A673 (cell line): ENCODE data around the gene CRACDL. TPM values are rescaled to one million over a fixed set of nuclear protein-coding genes. Genes with fewer than 3 reads are reported as not detected.

Experiments used
- BruUV-seq: library from RNA; stranded (reverse); fragments of 400-500 nt; replicated peaks from 2 replicates; lab custom pipeline; 2021; lab: Mats Ljungman, UMichigan
- CTCF ChIA-PET: fragments of 300-600 bp; sonication (Branson Sonifier 250); formaldehyde crosslinking; loops from one replicate; lab custom pipeline; 2022; ENCODE audit warnings: antibody characterized with exemption; lab: Charles Lee
- POLR2A ChIA-PET: fragments of 300-600 bp; sonication (Branson Sonifier 250); formaldehyde crosslinking; loops from one replicate; lab custom pipeline; 2022; ENCODE audit warnings: antibody characterized with exemption; ENCODE audit not compliant: low non-redundant PET; lab: Charles Lee
- DNase-seq: peaks from one replicate; pipeline ENCODE4 v3.0.0-alpha.2; 2015; ENCODE audit warnings: low spot score
- H3K27ac ChIP-seq: fragments of 200-600 bp; sonication (generic); 2 replicates; pipeline ENCODE4 v1.5.1; 2016; ENCODE audit warnings: mixed run types, low read depth, mild to moderate bottlenecking, mixed read lengths, antibody characterized with exemption, low read length; ENCODE audit not compliant: poor library complexity, severe bottlenecking
- H3K27me3 ChIP-seq: fragments of 200-600 bp; sonication (generic); replicated peaks from 2 replicates; pipeline ENCODE4 v1.6.1; 2017; ENCODE audit warnings: mixed run types, low read depth, mild to moderate bottlenecking, mixed read lengths, antibody characterized with exemption, low read length; ENCODE audit not compliant: insufficient read depth, poor library complexity
- H3K36me3 ChIP-seq: fragments of 200-600 bp; sonication (generic); 2 replicates; pipeline ENCODE4 v1.6.1; 2016; ENCODE audit warnings: mixed run types, mild to moderate bottlenecking, mixed read lengths, antibody characterized with exemption, low read length; ENCODE audit not compliant: insufficient read depth, poor library complexity, severe bottlenecking
- H3K4me1 ChIP-seq: fragments of 200-600 bp; sonication (generic); 2 replicates; pipeline ENCODE4 v1.6.1; 2017; ENCODE audit warnings: mixed run types, mild to moderate bottlenecking, mixed read lengths, antibody characterized with exemption, low read length; ENCODE audit not compliant: insufficient read depth, poor library complexity, severe bottlenecking
- H3K4me3 ChIP-seq: fragments of 200-600 bp; sonication (generic); 2 replicates; pipeline ENCODE4 v1.5.1; 2016; ENCODE audit warnings: low read depth, mixed run types, mild to moderate bottlenecking, mixed read lengths, low read length; ENCODE audit not compliant: poor library complexity, severe bottlenecking
- H3K9me3 ChIP-seq: fragments of 200-600 bp; sonication (generic); 2 replicates; pipeline ENCODE4 v1.6.1; 2016; ENCODE audit warnings: mixed run types, low read depth, mild to moderate bottlenecking, mixed read lengths, antibody characterized with exemption, low read length; ENCODE audit not compliant: poor library complexity, severe bottlenecking
- CTCF ChIP-seq: fragments of 300-800, 200-600 bp; sonication (generic); conservative IDR thresholded peaks from 2 replicates; pipeline ENCODE4 v1.5.1; 2017; ENCODE audit warnings: low read depth, mild to moderate bottlenecking, antibody characterized with exemption, low read length, moderate library complexity, mixed read lengths
- EZH2 ChIP-seq: fragments of 200-600 bp; sonication (generic); IDR thresholded peaks from 2 replicates; pipeline ENCODE4 v1.6.1; 2017; ENCODE audit warnings: borderline replicate concordance, low read depth, mild to moderate bottlenecking, mixed read lengths, antibody characterized with exemption, low read length; ENCODE audit not compliant: poor library complexity, severe bottlenecking
- intact Hi-C: fragments of 100-400 bp; cut with micrococcal nuclease; formaldehyde crosslinking; loops from one replicate; pipeline ENCODE4 v1.10.0; 2022; ENCODE audit not compliant: unreplicated experiment
- total RNA-seq: library from RNA; stranded (reverse); gene quantifications from 2 replicates; pipeline ENCODE4 v1.2.3, GENCODE V29; 2021

CRACDL gene
- total RNA-seq, 1 experiment from 2014 or later = not detected

- no peaks in the 10 kb centered on the region for H3K36me3 ChIP-seq
- H3K27me3 ChIP-seq = peaks cover 19% of the 10 kb centered on the region
- intact Hi-C loops = no loop called here
- ChIA-PET CTCF (no interaction called here), POLR2A (no interaction called here)
- TF ChIP-seq CTCF (no peak), EZH2 (no peak)
- H3K4me1 ChIP-seq = no peaks in the 10 kb centered on the region
- no peak for DNase-seq
- H3K9me3 ChIP-seq = no peaks in the 10 kb centered on the region
- no TSS peak for BruUV-seq
- no peak overlapping the region for H3K4me3 ChIP-seq
- H3K27ac ChIP-seq = no peak overlapping the region
Observed at GRCh38 chr2:98759827-98760625, 176.0 kb downstream of the CRACDL start.

GRCh38 chr2:98759338-98759737, 176.7 kb downstream of the CRACDL start:
- ChIA-PET CTCF (no interaction called here), POLR2A (no interaction called here)
- Histone ChIP-seq H3K27me3 (peaks cover 19% of the 10 kb centered on the region), H3K36me3 (no peaks in the 10 kb centered on the region), H3K4me1 (no peaks in the 10 kb centered on the region), H3K9me3 (no peaks in the 10 kb centered on the region), H3K27ac (no peak overlapping the region), H3K4me3 (no peak overlapping the region)
- TF ChIP-seq CTCF (no peak), EZH2 (no peak)
- DNase-seq = no peak
- intact Hi-C loops = no loop called here
- no TSS peak for BruUV-seq

GRCh38 chr2:98757904-98758421, 178.1 kb downstream of the CRACDL start:
- intact Hi-C loops = no loop called here
- Histone ChIP-seq H3K4me3 (no peak overlapping the region), H3K36me3 (no peaks in the 10 kb centered on the region), H3K4me1 (no peaks in the 10 kb centered on the region), H3K27ac (no peak overlapping the region), H3K27me3 (peaks cover 19% of the 10 kb centered on the region), H3K9me3 (no peaks in the 10 kb centered on the region)
- TF ChIP-seq CTCF (no peak), EZH2 (no peak)
- BruUV-seq = no TSS peak
- CTCF ChIA-PET = no interaction called here
- POLR2A ChIA-PET = no interaction called here
- DNase-seq = no peak
